GM12873 (cell line): ENCODE data around the gene DCST2.

Experiments used
- TF ChIP-seq, protein P1 (sequence below): IDR thresholded peaks from 2 replicates; pipeline ENCODE4 v1.5.1; 2012; ENCODE audit warnings: low read depth, mild to moderate bottlenecking, moderate library complexity, low read length, control low read depth; ENCODE audit not compliant: insufficient read depth; ENCODE audit errors: missing control alignments

The DCST2 gene

DNA sequence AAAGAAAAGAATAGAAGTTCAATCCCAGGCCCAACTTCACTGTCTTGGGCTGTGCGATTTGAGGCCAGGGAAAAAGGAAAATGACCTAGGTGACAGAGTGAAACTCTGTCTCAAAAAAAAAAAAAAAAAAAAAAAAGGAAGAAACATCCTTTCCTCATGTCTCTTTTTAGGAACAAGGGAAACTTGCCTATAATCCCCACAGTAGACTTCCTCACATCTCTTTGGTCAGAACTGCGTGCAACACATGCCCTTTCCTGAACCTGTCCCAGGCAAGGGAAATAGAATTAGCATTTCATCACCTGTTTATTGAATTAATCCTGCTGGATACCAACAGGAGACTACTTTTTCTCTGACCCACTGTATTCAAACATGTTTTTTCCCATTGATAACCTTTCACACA, 2.4 kb upstream of the DCST2 start:
- TF ChIP-seq, protein P1, sequence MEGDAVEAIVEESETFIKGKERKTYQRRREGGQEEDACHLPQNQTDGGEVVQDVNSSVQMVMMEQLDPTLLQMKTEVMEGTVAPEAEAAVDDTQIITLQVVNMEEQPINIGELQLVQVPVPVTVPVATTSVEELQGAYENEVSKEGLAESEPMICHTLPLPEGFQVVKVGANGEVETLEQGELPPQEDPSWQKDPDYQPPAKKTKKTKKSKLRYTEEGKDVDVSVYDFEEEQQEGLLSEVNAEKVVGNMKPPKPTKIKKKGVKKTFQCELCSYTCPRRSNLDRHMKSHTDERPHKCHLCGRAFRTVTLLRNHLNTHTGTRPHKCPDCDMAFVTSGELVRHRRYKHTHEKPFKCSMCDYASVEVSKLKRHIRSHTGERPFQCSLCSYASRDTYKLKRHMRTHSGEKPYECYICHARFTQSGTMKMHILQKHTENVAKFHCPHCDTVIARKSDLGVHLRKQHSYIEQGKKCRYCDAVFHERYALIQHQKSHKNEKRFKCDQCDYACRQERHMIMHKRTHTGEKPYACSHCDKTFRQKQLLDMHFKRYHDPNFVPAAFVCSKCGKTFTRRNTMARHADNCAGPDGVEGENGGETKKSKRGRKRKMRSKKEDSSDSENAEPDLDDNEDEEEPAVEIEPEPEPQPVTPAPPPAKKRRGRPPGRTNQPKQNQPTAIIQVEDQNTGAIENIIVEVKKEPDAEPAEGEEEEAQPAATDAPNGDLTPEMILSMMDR, result no peak

- TF ChIP-seq, protein P1, result no peak
Observed at GRCh38 chr1:155034318-155035208, 982 bp upstream of the DCST2 start.

DNA sequence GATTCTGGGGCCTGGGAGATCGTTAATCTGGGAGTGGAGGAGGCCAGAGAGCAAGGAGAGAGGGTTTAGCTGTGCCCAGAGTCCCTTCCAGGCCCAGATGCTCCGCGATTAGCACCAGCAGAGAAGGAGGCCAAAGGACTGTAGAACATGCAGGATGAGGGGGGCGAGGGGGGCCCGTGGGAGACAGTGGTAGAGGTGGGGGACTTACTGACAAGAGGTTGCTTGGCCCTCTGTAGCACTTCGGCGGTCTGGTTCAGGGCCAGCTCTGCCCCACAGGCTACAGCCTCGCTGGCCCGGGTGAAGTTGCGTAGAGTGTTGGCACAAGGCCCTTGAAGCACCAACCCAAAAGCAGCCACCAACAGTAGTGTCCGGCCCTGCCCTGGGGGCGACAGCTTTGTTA, 695 bp downstream of the DCST2 start:
- TF ChIP-seq, protein P1, result no peak

GRCh38 chr1:155030899-155031298, 2.7 kb downstream of the DCST2 start:
- TF ChIP-seq, protein P1, result no peak

- TF ChIP-seq, protein P1, result no peak
Observed at GRCh38 chr1:155030243-155030795, 3.3 kb downstream of the DCST2 start.

GRCh38 chr1:155029513-155030242, 3.9 kb downstream of the DCST2 start:
- TF ChIP-seq, protein P1, result no peak

DNA sequence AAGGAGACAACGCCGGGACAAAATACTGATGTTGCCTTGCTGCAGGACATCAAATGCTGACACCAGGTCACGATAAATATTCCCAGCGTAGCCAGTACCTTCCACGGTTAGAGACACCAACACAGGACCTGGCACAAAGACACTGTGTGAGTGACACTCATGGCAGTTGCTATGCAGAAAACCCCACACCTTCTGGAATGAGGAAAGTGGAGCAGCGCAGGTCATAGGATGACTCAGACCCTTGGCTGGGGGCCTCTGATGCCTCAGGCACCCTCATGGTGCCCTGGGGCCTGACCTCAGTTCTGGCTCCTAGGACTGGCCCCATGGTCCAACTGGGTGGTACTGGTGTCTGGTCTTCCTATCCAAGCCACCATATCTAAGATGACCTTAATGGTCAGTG, 7.0 kb downstream of the DCST2 start:
- TF ChIP-seq, protein P1, result no peak
